Dermis microvascular lymphatic vessel endothelial cell (primary cell): Measurements from ENCODE around the gene CSRP2. TPM values are rescaled to one million over a fixed set of nuclear protein-coding genes. Genes with fewer than 3 reads are reported as not detected.
A peak's percentile ranks its signal among the peaks of the same experiment; 100 is the strongest.

Experiments
- DNase-seq, 2 donors: peaks; one replicate each; pipeline versions ENCODE4 v3.0.0 to v3.0.0-alpha.2; 2010; ENCODE audit warnings: low read depth in 2 of 2
- total RNA-seq: library from RNA; depleted of rRNA; stranded (reverse); fragments of >200 nt; gene quantifications from 2 replicates; pipeline ENCODE4 v1.2.1, GENCODE V29; 2014

CSRP2 gene
- total RNA-seq, 1 donor from 2014 or later: 12.2 TPM

GRCh38 chr12:76891609-76892008, 12.8 kb upstream of the CSRP2 start:
- no peak for DNase-seq

- no peak for DNase-seq
Observed at GRCh38 chr12:76890151-76891143, 11.6 kb upstream of the CSRP2 start.

GRCh38 chr12:76888775-76889174, 10.0 kb upstream of the CSRP2 start:
- DNase-seq: no peak

- DNase-seq: no peak
Observed at GRCh38 chr12:76883811-76884210, 5.0 kb upstream of the CSRP2 start.

GRCh38 chr12:76883151-76883550, 4.3 kb upstream of the CSRP2 start:
- no peak for DNase-seq

- no peak for DNase-seq
Observed at GRCh38 chr12:76882367-76882766, 3.5 kb upstream of the CSRP2 start.

- DNase-seq: no peak
Observed at GRCh38 chr12:76881142-76881541, 2.3 kb upstream of the CSRP2 start.

GRCh38 chr12:76880519-76881023, 1.8 kb upstream of the CSRP2 start:
- no peak for DNase-seq

- peak in 1 of 2 donors; percentile 68 for DNase-seq
Observed at GRCh38 chr12:76879710-76880518, 1.1 kb upstream of the CSRP2 start.

GRCh38 chr12:76878099-76878898, 520 bp downstream of the CSRP2 start:
- peak in 1 of 2 donors; percentile 17 for DNase-seq

- no peak for DNase-seq
Observed at GRCh38 chr12:76876696-76877229, 2.1 kb downstream of the CSRP2 start.

- no peak for DNase-seq
Observed at GRCh38 chr12:76874491-76875190, 4.2 kb downstream of the CSRP2 start.

GRCh38 chr12:76874027-76874426, 4.8 kb downstream of the CSRP2 start:
- no peak for DNase-seq

- no peak for DNase-seq
Observed at GRCh38 chr12:76872415-76872814, 6.4 kb downstream of the CSRP2 start.

GRCh38 chr12:76871742-76872141, 7.1 kb downstream of the CSRP2 start:
- DNase-seq: no peak

GRCh38 chr12:76871082-76871481, 7.7 kb downstream of the CSRP2 start:
- no peak for DNase-seq

- no peak for DNase-seq
Observed at GRCh38 chr12:76866726-76867125, 12.1 kb downstream of the CSRP2 start.

- DNase-seq: no peak
Observed at GRCh38 chr12:76866151-76866567, 12.7 kb downstream of the CSRP2 start.

- no peak for DNase-seq
Observed at GRCh38 chr12:76864791-76865400, 13.9 kb downstream of the CSRP2 start.

GRCh38 chr12:76863837-76864236, 15.0 kb downstream of the CSRP2 start:
- DNase-seq: no peak
